H1 (cell line): ENCODE measurements around the gene PGBD5. TPM values are rescaled to one million over a fixed set of nuclear protein-coding genes. Genes with fewer than 3 reads are reported as not detected.

Experiments used
- CTCF ChIA-PET: fragments of 300-600 bp; sonication (Branson Sonifier 250); formaldehyde crosslinking; loops from one replicate; lab custom pipeline; 2021; ENCODE audit not compliant: partially characterized antibody; lab: Charles Lee
- POLR2A ChIA-PET: fragments of 300-600 bp; sonication (Branson Sonifier 250); formaldehyde crosslinking; loops from one replicate; lab custom pipeline; 2021; ENCODE audit warnings: inconsistent platforms; ENCODE audit not compliant: partially characterized antibody; lab: Charles Lee
- DNase-seq, 2 experiments: peaks; one replicate each; pipeline versions ENCODE4 v3.0.0 to v3.0.0-alpha.2; 2010 to 2022; ENCODE audit warnings: low spot score in 2 of 2, low read depth in 1 of 2, mixed read lengths in 1 of 2
- FAIRE-seq: peaks from 2 replicates; lab custom pipeline; 2011; peaks lifted over from hg19 to GRCh38; lab: Jason Lieb, UNC
- H2AFZ ChIP-seq: 2 replicates; pipeline ENCODE4 v1.8.1; 2012; ENCODE audit warnings: low read length, inconsistent platforms
- H2AK5ac ChIP-seq: 2 replicates; pipeline ENCODE4 v1.6.1; 2013; ENCODE audit warnings: low read depth, low read length
- H2BK120ac ChIP-seq: replicated peaks from 2 replicates; pipeline ENCODE3; 2013; ENCODE audit warnings: low read depth, low read length, inconsistent platforms
- H2BK12ac ChIP-seq: 2 replicates; pipeline ENCODE4 v1.6.1; 2013; ENCODE audit warnings: low read depth, low read length
- H2BK15ac ChIP-seq: 2 replicates; pipeline ENCODE4 v1.6.1; 2013; ENCODE audit warnings: low read length
- H2BK20ac ChIP-seq: 2 replicates; pipeline ENCODE4 v1.6.1; 2013; ENCODE audit warnings: low read length
- H2BK5ac ChIP-seq: 2 replicates; pipeline ENCODE4 v1.6.1; 2013; ENCODE audit warnings: low read depth, low read length
- H3K14ac ChIP-seq: 2 replicates; pipeline ENCODE4 v1.6.1; 2013; ENCODE audit warnings: inconsistent platforms; ENCODE audit not compliant: insufficient read length
- H3K18ac ChIP-seq: 2 replicates; pipeline ENCODE4 v1.6.1; 2013; ENCODE audit warnings: low read length; ENCODE audit errors: extremely low read depth
- H3K23ac ChIP-seq: 2 replicates; pipeline ENCODE4 v1.6.1; 2013; ENCODE audit warnings: inconsistent platforms; ENCODE audit not compliant: insufficient read length
- H3K23me2 ChIP-seq: 2 replicates; pipeline ENCODE4 v1.6.1; 2013; ENCODE audit warnings: low read depth, low read length
- H3K27ac ChIP-seq: 2 replicates; pipeline ENCODE4 v1.6.1; 2011; ENCODE audit warnings: low read depth, low read length, inconsistent platforms
- H3K27me3 ChIP-seq, 4 experiments: replicated peaks in 1 of 4; 1 replicate in 1 of 4; 2 replicates in 3 of 4; pipeline versions ENCODE4 v1.6.1 to v1.8.1; 2011 to 2013; ENCODE audit warnings: low read length in 3 of 4, mild to moderate bottlenecking in 3 of 4, inconsistent platforms in 2 of 4, mixed read lengths in 2 of 4, moderate library complexity in 1 of 4; ENCODE audit not compliant: control insufficient read depth in 3 of 4, insufficient read depth in 3 of 4; ENCODE audit errors: extremely low read depth in 1 of 4
- H3K36me3 ChIP-seq, 4 experiments: 2 replicates each; pipeline versions ENCODE4 v1.6.1 to v1.8.1; 2011 to 2013; ENCODE audit warnings: mild to moderate bottlenecking in 4 of 4, low read length in 3 of 4, moderate library complexity in 2 of 4, control low read depth in 1 of 4, inconsistent platforms in 1 of 4; ENCODE audit not compliant: insufficient read depth in 4 of 4, control insufficient read depth in 2 of 4
- H3K4ac ChIP-seq: replicated peaks from 2 replicates; pipeline ENCODE3; 2013; ENCODE audit warnings: low read length, low read depth, mixed read lengths, inconsistent platforms; ENCODE audit not compliant: insufficient read length
- H3K4me1 ChIP-seq, 4 experiments: replicated peaks in 1 of 4; 1 replicate in 1 of 4; 2 replicates in 3 of 4; pipeline versions ENCODE4 v1.6.1 to v1.8.1; 2011 to 2013; ENCODE audit warnings: low read length in 3 of 4, inconsistent platforms in 2 of 4, mixed read lengths in 1 of 4; ENCODE audit not compliant: insufficient read depth in 4 of 4, control insufficient read depth in 3 of 4
- H3K4me2 ChIP-seq, 2 experiments: 2 replicates each; pipeline versions ENCODE4 v1.6.1 to v1.8.1; 2011 to 2013; ENCODE audit warnings: low read depth in 2 of 2, low read length in 2 of 2, control low read depth in 1 of 2, inconsistent platforms in 1 of 2, mild to moderate bottlenecking in 1 of 2; ENCODE audit not compliant: insufficient read depth in 1 of 2
- H3K4me3 ChIP-seq, 4 experiments: fragments of 200-600, 300-600 bp in 1 of 4; sonication (generic), shearing (Covaris generic), sonication (Bioruptor Twin) in 1 of 4; 2 replicates each; pipeline versions ENCODE4 v1.5.1 to v1.8.1; 2011 to 2016; ENCODE audit warnings: low read length in 4 of 4, low read depth in 3 of 4, control low read depth in 2 of 4, inconsistent platforms in 2 of 4, mild to moderate bottlenecking in 2 of 4, mixed read lengths in 1 of 4, moderate library complexity in 1 of 4; ENCODE audit not compliant: insufficient read depth in 2 of 4; ENCODE audit errors: extremely low read depth in 1 of 4
- H3K56ac ChIP-seq: replicated peaks from 2 replicates; pipeline ENCODE3; 2013; ENCODE audit warnings: low read depth, mild to moderate bottlenecking, mixed read lengths, low read length, inconsistent platforms; ENCODE audit not compliant: insufficient read length
- H3K79me1 ChIP-seq: 2 replicates; pipeline ENCODE4 v1.6.1; 2013; ENCODE audit warnings: low read depth, low read length, control low read depth
- H3K79me2 ChIP-seq, 2 experiments: 2 replicates each; pipeline versions ENCODE4 v1.6.1 to v1.8.1; 2012 to 2013; ENCODE audit warnings: low read length in 2 of 2, mild to moderate bottlenecking in 2 of 2, inconsistent platforms in 1 of 2; ENCODE audit not compliant: insufficient read depth in 2 of 2, control insufficient read depth in 1 of 2
- H3K9ac ChIP-seq, 4 experiments: replicated peaks in 1 of 4; 1 replicate in 1 of 4; 2 replicates in 3 of 4; pipeline versions ENCODE4 v1.6.1 to v1.8.1; 2011 to 2013; ENCODE audit warnings: low read depth in 3 of 4, low read length in 3 of 4, control low read depth in 2 of 4, mild to moderate bottlenecking in 2 of 4, moderate library complexity in 2 of 4, inconsistent platforms in 1 of 4; ENCODE audit errors: extremely low read depth in 1 of 4
- H3K9me3 ChIP-seq, 2 experiments: 2 replicates each; pipeline versions ENCODE4 v1.6.1 to v1.8.1; 2012 to 2013; ENCODE audit warnings: mild to moderate bottlenecking in 2 of 2, moderate library complexity in 2 of 2, control low read depth in 1 of 2, inconsistent platforms in 1 of 2, low read depth in 1 of 2, low read length in 1 of 2, mixed read lengths in 1 of 2; ENCODE audit not compliant: insufficient read depth in 2 of 2
- H4K20me1 ChIP-seq, 2 experiments: replicated peaks in 1 of 2; 2 replicates each; pipeline versions ENCODE3 to v1.8.1; 2011 to 2013; ENCODE audit warnings: inconsistent platforms in 2 of 2, low read length in 2 of 2, mild to moderate bottlenecking in 1 of 2; ENCODE audit not compliant: insufficient read depth in 2 of 2, control insufficient read depth in 1 of 2
- H4K5ac ChIP-seq: 2 replicates; pipeline ENCODE4 v1.6.1; 2013; ENCODE audit warnings: low read length, low read depth, mixed read lengths, inconsistent platforms; ENCODE audit not compliant: insufficient read length
- H4K8ac ChIP-seq: 2 replicates; pipeline ENCODE4 v1.8.0; 2013; ENCODE audit warnings: mild to moderate bottlenecking, moderate library complexity, low read length, inconsistent platforms; ENCODE audit not compliant: insufficient read depth; ENCODE audit errors: extremely low read depth
- H4K91ac ChIP-seq: replicated peaks from 2 replicates; pipeline ENCODE3; 2013; ENCODE audit warnings: low read length, mixed read lengths, inconsistent platforms; ENCODE audit not compliant: insufficient read length
- ASH2L ChIP-seq: fragments of 200-600, 300-600 bp; sonication (generic); IDR thresholded peaks from one replicate; pipeline ENCODE4 v1.7.1; 2017; ENCODE audit warnings: low read length
- BRCA1 ChIP-seq: IDR thresholded peaks from 2 replicates; pipeline ENCODE4 v1.6.1; 2012; ENCODE audit warnings: low read depth, low read length, improper control_type of control experiment
- CBX5 ChIP-seq: fragments of 300-800, 300-1000 bp; sonication (generic); IDR thresholded peaks from 2 replicates; pipeline ENCODE4 v1.7.1; 2016; ENCODE audit warnings: antibody characterized with exemption, low read length, low read depth
- CBX8 ChIP-seq: fragments of 300-800, 300-1000 bp; sonication (generic); IDR thresholded peaks from 2 replicates; pipeline ENCODE4 v1.7.1; 2016; ENCODE audit warnings: low read depth, low read length, borderline replicate concordance
- CHD1 ChIP-seq: IDR thresholded peaks from 2 replicates; pipeline ENCODE4 v1.6.1; 2012; ENCODE audit warnings: low read depth, low read length, improper control_type of control experiment
- FOSL1 ChIP-seq: IDR thresholded peaks from 2 replicates; pipeline ENCODE4 v1.6.1; 2011; ENCODE audit warnings: mild to moderate bottlenecking, low read depth, low read length, moderate library complexity; ENCODE audit not compliant: insufficient read depth
- HDAC2 ChIP-seq, 2 experiments: fragments of 300-600 bp in 1 of 2; sonication (generic) in 1 of 2; IDR thresholded peaks; 2 replicates each; pipeline ENCODE4 v1.6.1; 2011 to 2012; ENCODE audit warnings: low read depth in 2 of 2, low read length in 2 of 2, mild to moderate bottlenecking in 2 of 2, moderate library complexity in 2 of 2, borderline replicate concordance in 1 of 2, inconsistent platforms in 1 of 2
- MAFK ChIP-seq: IDR thresholded peaks from 2 replicates; pipeline ENCODE4 v1.6.1; 2012; ENCODE audit warnings: low read depth, mild to moderate bottlenecking, improper control_type of control experiment, low read length
- NANOG ChIP-seq: IDR thresholded peaks from 2 replicates; pipeline ENCODE4 v1.6.1; 2011; ENCODE audit warnings: low read length, low read depth, mild to moderate bottlenecking, inconsistent platforms; ENCODE audit not compliant: insufficient read depth, poor library complexity, severe bottlenecking
- PHF8 ChIP-seq: fragments of 200-600 bp; sonication (generic); conservative IDR thresholded peaks from 2 replicates; pipeline ENCODE4 v1.7.1; 2012; ENCODE audit warnings: low read depth, mild to moderate bottlenecking, inconsistent platforms, low read length, moderate library complexity
- POLR2AphosphoS5 ChIP-seq: IDR thresholded peaks from 2 replicates; pipeline ENCODE4 v1.6.1; 2011; ENCODE audit warnings: low read depth, low read length
- RAD21 ChIP-seq, 2 experiments: IDR thresholded peaks in 1 of 2; conservative IDR thresholded peaks in 1 of 2; 2 replicates each; pipeline ENCODE4 v1.6.1; 2011; ENCODE audit warnings: low read depth in 2 of 2, low read length in 2 of 2, improper control_type of control experiment in 1 of 2, inconsistent platforms in 1 of 2, mild to moderate bottlenecking in 1 of 2, moderate library complexity in 1 of 2
- SIX5 ChIP-seq: IDR thresholded peaks from 2 replicates; pipeline ENCODE4 v1.6.1; 2011; ENCODE audit warnings: mild to moderate bottlenecking, low read depth, low read length
- TEAD4 ChIP-seq: IDR thresholded peaks from 2 replicates; pipeline ENCODE4 v1.6.1; 2012; ENCODE audit warnings: low read depth, low read length, inconsistent platforms, mixed read lengths
- WGBS, 2 experiments: shearing (Covaris generic) in 1 of 2; methylation state at CpG; one replicate each; pipeline versions ENCODE4 v1.1.6 to v1.1.7; 2013 to 2015; ENCODE audit warnings: low lambda C conversion rate in 2 of 2, mixed read lengths in 2 of 2, inconsistent platforms in 1 of 2, low coverage in 1 of 2, missing lambda C conversion rate in 1 of 2; ENCODE audit not compliant: insufficient replicate concordance in 2 of 2, insufficient coverage in 1 of 2, insufficient read length in 1 of 2; ENCODE audit errors: extremely low coverage in 1 of 2, missing lambda C conversion rate in 1 of 2; 5-methylcytosine and 5-hydroxymethylcytosine counted together
- polyA plus RNA-seq, 7 experiments: library from polyadenylated mRNA; depleted of rRNA in 3 of 7; stranded (reverse) in 5 of 7; unstranded in 2 of 7; fragments of >200 nt in 5 of 7; fragments of 200-250 nt in 2 of 7; gene quantifications; 1 replicate in 5 of 7; 2 replicates in 1 of 7; 4 replicates in 1 of 7; pipeline versions ENCODE4 v1.2.1 to v1.2.3, GENCODE V29; 2011 to 2013; ENCODE audit warnings: missing spikeins in 2 of 7, mixed read lengths in 2 of 7
- total RNA-seq: library from RNA; stranded (reverse); fragmentation: NEBNext Ultra II Directional; extraction: Animal tissue kit (Norgen Biotek cat#: 25700); gene quantifications from 2 replicates; pipeline ENCODE4 v1.2.1, GENCODE V29; 2021

PGBD5 gene
- total and polyA plus RNA-seq, 2 of the 8 experiments (the other 6 are each of a cell fraction or from before 2014, with no cell fraction given), result 16.3 to 18.4 TPM

DNA sequence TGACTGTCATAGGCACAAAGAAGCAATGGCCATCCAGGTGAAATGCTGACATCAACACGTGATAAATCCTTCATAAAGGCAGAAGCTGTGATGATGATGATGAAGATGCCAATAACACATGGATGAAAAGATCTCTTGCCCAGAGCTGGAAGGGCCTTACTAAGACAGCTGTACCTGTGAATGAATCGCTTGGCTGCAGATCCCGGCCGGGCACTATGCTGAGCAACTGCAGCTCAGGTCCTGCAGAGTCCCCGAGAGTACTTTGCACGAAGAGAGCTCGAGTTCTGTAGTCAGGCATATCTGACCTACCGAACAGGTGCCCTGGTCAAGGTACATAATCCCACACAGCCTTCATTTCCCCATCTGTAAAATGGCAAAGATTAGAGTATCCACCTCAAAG, 48.8 kb downstream of the PGBD5 start:
- no peak overlapping the region for H4K91ac ChIP-seq
- no peak overlapping the region for H3K14ac ChIP-seq
- H3K27ac ChIP-seq, result no peak overlapping the region
- H2BK5ac ChIP-seq, result no peak overlapping the region
- ChIA-PET CTCF (interaction anchor here (1.0 to 1.6 kb wide), 2 partner anchors 10 to 17 kb away, joined by 3 to 4 read pairs; no protein-coding TSS in a partner anchor), POLR2A (interaction anchor here (0.8 kb wide), 1 partner anchor 30 kb away, joined by 4 read pairs; no protein-coding TSS in a partner anchor)
- H3K56ac ChIP-seq, result no peak overlapping the region
- peaks cover 0 to 3% (median 0%) of the 10 kb centered on the region in 4 experiments; a peak in 1 of 8 replicates for H3K36me3 ChIP-seq
- H4K20me1 ChIP-seq, result peaks cover 0 to 2% of the 10 kb centered on the region in 2 experiments
- H4K8ac ChIP-seq, result no peak overlapping the region
- no peak overlapping the region for H2BK20ac ChIP-seq
- no peak overlapping the region for H3K4me2 ChIP-seq
- H3K9ac ChIP-seq, result no peak overlapping the region
- H3K4ac ChIP-seq, result no peak overlapping the region
- no peaks in the 10 kb centered on the region for H3K27me3 ChIP-seq
- no peak overlapping the region for H2AK5ac ChIP-seq
- peaks cover 3% of the 10 kb centered on the region; the same call in 1 of the 2 replicates for H3K79me1 ChIP-seq
- no peak overlapping the region for H2AFZ ChIP-seq
- no peak overlapping the region for H4K5ac ChIP-seq
- FAIRE-seq, result no peak
- peaks cover 8 to 10% of the 10 kb centered on the region in 2 experiments; a peak in 3 of 4 replicates for H3K9me3 ChIP-seq
- no peak overlapping the region for H3K4me3 ChIP-seq
- H2BK120ac ChIP-seq, result no peak overlapping the region
- H3K4me1 ChIP-seq, result peaks cover 4 to 11% (median 8%) of the 10 kb centered on the region in 4 experiments; a peak in 6 of 7 replicates
- DNase-seq, result no peak
- no peaks in the 10 kb centered on the region for H3K23me2 ChIP-seq
- H3K79me2 ChIP-seq, result no peaks in the 10 kb centered on the region
- WGBS, 2 experiments, result 83% methylated on average over 8 of the region's 8 CpGs; no CpG with 5 or more reads in 1 of the 2 experiments
- H2BK12ac ChIP-seq, result no peak overlapping the region
- H3K23ac ChIP-seq, result no peak overlapping the region
- no peak overlapping the region for H2BK15ac ChIP-seq
- no peak overlapping the region for H3K18ac ChIP-seq
- TF ChIP-seq CHD1 (no peak), MAFK (no peak), POLR2AphosphoS5 (no peak), NANOG (no peak), TEAD4 (no peak), RAD21 (IDR thresholded peaks at IDR 0.05 in 1 of 2, conservative IDR thresholded peaks at IDR 0.05 in 1 of 2; ENCODE audit: low read depth in 2 of 2, low read length in 2 of 2) (no peak), PHF8 (no peak), FOSL1 (no peak), CBX8 (no peak), CBX5 (no peak), ASH2L (no peak), SIX5 (no peak), BRCA1 (no peak), HDAC2 (IDR thresholded peaks at IDR 0.05; ENCODE audit: borderline replicate concordance in 1 of 2, low read depth in 2 of 2, low read length in 2 of 2) (no peak)
